ENCODE measurements around the gene COBL. TPM values are rescaled to one million over a fixed set of nuclear protein-coding genes. Genes with fewer than 3 reads are reported as not detected.

Gene COBL
- total and polyA plus RNA-seq, 5 donors from 2014 or later = 0.03 to 0.59 TPM; not detected in 3

GRCh38 chr7:51139796-51140195, 176.8 kb downstream of the COBL start:
- no peak overlapping the region for H3K4me3 ChIP-seq (ENCODE audit: low read depth, low read length)
- H3K27ac ChIP-seq (ENCODE audit: insufficient read depth, low read length, poor library complexity, severe bottlenecking) = no peak overlapping the region
- DNase-seq (no peak), ATAC-seq (ENCODE audit: low read depth in 2 of 2) (no peak)
- H3K4me1 Mint-ChIP-seq = peaks cover 0 to 10% (median 9%) of the 10 kb centered on the region in 4 donors
- peaks cover 6% of the 10 kb centered on the region for H3K27me3 Mint-ChIP-seq
- H3K4me3 Mint-ChIP-seq = no peak overlapping the region
- H3K27me3 ChIP-seq (ENCODE audit: control insufficient read depth, insufficient read depth, low read length) = peaks cover 3% of the 10 kb centered on the region
- H3K9me3 ChIP-seq (ENCODE audit: control insufficient read depth in 2 of 2, low read length in 2 of 2) = no peaks in the 10 kb centered on the region
- H3K9me3 Mint-ChIP-seq = peaks cover 0 to 2% (median 0%) of the 10 kb centered on the region in 7 donors
- H3K36me3 ChIP-seq (ENCODE audit: control insufficient read depth, insufficient read depth, low read length) = no peaks in the 10 kb centered on the region
- no peaks in the 10 kb centered on the region for H3K4me1 ChIP-seq (ENCODE audit: control insufficient read depth, insufficient read depth, low read length, poor library complexity, severe bottlenecking)
- H3K27ac Mint-ChIP-seq = no peak overlapping the region
- no peaks in the 10 kb centered on the region for H3K36me3 Mint-ChIP-seq

DNA sequence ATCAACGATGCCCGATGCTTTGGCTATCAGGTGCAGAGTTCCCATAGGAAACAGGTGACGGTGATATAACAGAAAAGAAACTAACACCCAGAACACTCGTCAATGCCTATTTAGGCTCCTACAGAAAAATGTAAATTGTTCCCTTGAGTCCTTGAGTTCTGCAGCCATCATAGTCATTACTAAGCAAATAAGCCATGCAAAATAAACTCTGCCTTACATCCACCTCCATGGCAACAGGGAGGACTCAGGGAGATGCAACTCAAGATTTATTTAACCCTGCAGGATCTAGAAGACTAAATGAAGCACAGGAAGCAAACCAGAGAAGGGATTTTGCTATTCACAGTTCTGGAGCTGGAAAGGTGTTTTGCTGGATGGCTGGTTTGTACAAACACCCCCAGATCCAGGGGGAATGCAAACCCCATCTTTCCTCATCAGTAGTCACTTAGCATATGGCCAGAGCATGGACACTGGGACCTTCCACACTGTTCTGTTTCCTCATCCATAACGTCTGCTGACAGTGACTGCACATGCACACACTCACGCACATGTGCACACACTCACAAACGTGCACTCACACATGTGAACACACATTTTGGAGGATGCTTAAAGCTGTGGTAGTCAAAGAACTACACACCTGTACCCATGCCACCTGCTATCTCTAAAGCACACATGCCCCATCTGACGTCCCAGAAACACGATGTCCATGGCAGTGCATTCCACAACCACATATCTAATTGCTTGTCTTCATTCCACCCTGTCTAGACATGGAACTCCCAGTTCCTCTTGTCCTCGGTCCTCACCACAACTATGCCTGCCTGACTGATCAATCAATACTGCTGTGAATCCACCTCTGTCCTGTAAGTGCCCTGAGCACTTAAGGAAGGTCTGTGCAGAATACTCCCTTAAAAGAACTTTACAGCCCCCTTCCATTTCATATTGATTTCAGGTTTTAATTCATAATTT, 178.2 kb downstream of the COBL start:
- Mint-ChIP-seq H3K27me3 (peaks cover 4% of the 10 kb centered on the region), H3K27ac (no peak overlapping the region), H3K36me3 (no peaks in the 10 kb centered on the region), H3K9me3 (no peaks in the 10 kb centered on the region), H3K4me3 (no peak overlapping the region), H3K4me1 (peaks cover 0 to 10% (median 9%) of the 10 kb centered on the region in 4 donors)
- Histone ChIP-seq H3K9me3 (ENCODE audit: control insufficient read depth in 2 of 2, low read length in 2 of 2) (no peaks in the 10 kb centered on the region), H3K4me1 (ENCODE audit: control insufficient read depth, insufficient read depth, low read length, poor library complexity, severe bottlenecking) (no peaks in the 10 kb centered on the region), H3K4me3 (ENCODE audit: low read depth, low read length) (no peak overlapping the region), H3K27me3 (ENCODE audit: control insufficient read depth, insufficient read depth, low read length) (peaks cover 3% of the 10 kb centered on the region), H3K36me3 (ENCODE audit: control insufficient read depth, insufficient read depth, low read length) (no peaks in the 10 kb centered on the region), H3K27ac (ENCODE audit: insufficient read depth, low read length, poor library complexity, severe bottlenecking) (no peak overlapping the region)
- DNase-seq (no peak), ATAC-seq (ENCODE audit: low read depth in 2 of 2) (no peak)

DNA sequence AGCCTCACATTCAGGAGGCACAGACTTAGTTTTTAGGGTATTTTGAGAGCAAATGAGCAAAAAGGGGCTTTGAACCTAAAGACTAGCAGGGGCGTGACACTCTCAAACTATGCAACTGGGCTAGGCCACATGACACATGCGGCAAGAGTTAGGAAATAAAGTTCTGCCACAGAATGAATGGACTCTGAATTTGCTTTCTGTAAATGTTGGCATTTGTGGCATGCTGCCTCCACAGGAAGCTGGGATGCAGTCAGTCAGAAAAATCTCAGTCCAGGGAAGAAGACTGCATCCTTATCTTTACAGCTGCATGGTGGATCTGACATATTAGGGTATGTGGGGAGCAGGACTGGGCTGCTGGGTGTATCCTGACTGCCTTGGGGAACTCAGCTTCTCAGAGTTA, 181.0 kb downstream of the COBL start:
- no peaks in the 10 kb centered on the region for H3K9me3 Mint-ChIP-seq
- no peak for DNase-seq
- Histone ChIP-seq H3K27me3 (ENCODE audit: control insufficient read depth, insufficient read depth, low read length) (no peaks in the 10 kb centered on the region), H3K4me3 (ENCODE audit: low read depth, low read length) (no peak overlapping the region), H3K36me3 (ENCODE audit: control insufficient read depth, insufficient read depth, low read length) (no peaks in the 10 kb centered on the region), H3K4me1 (ENCODE audit: control insufficient read depth, insufficient read depth, low read length, poor library complexity, severe bottlenecking) (no peaks in the 10 kb centered on the region), H3K27ac (ENCODE audit: insufficient read depth, low read length, poor library complexity, severe bottlenecking) (no peak overlapping the region), H3K9me3 (ENCODE audit: control insufficient read depth in 2 of 2, low read length in 2 of 2) (no peaks in the 10 kb centered on the region)
- ATAC-seq (ENCODE audit: low read depth in 2 of 2) = no peak
- no peaks in the 10 kb centered on the region for H3K36me3 Mint-ChIP-seq
- H3K27ac Mint-ChIP-seq = no peak overlapping the region
- no peak overlapping the region for H3K4me3 Mint-ChIP-seq
- no peaks in the 10 kb centered on the region for H3K27me3 Mint-ChIP-seq
- H3K4me1 Mint-ChIP-seq = peaks cover 0 to 10% (median 7%) of the 10 kb centered on the region in 4 donors

- Histone ChIP-seq H3K27me3 (ENCODE audit: control insufficient read depth, insufficient read depth, low read length) (no peaks in the 10 kb centered on the region), H3K4me1 (ENCODE audit: control insufficient read depth, insufficient read depth, low read length, poor library complexity, severe bottlenecking) (no peaks in the 10 kb centered on the region), H3K36me3 (ENCODE audit: control insufficient read depth, insufficient read depth, low read length) (no peaks in the 10 kb centered on the region), H3K9me3 (ENCODE audit: control insufficient read depth in 2 of 2, low read length in 2 of 2) (no peaks in the 10 kb centered on the region), H3K27ac (ENCODE audit: insufficient read depth, low read length, poor library complexity, severe bottlenecking) (no peak overlapping the region), H3K4me3 (ENCODE audit: low read depth, low read length) (no peak overlapping the region)
- H3K4me3 Mint-ChIP-seq = no peak overlapping the region
- no peaks in the 10 kb centered on the region for H3K27me3 Mint-ChIP-seq
- no peak overlapping the region for H3K27ac Mint-ChIP-seq
- no peaks in the 10 kb centered on the region for H3K4me1 Mint-ChIP-seq
- H3K9me3 Mint-ChIP-seq = no peaks in the 10 kb centered on the region
- no peaks in the 10 kb centered on the region for H3K36me3 Mint-ChIP-seq
- ATAC-seq (ENCODE audit: low read depth in 2 of 2) (no peak), DNase-seq (no peak)
Measured at GRCh38 chr7:51134013-51134441, 182.6 kb downstream of the COBL start.

DNA sequence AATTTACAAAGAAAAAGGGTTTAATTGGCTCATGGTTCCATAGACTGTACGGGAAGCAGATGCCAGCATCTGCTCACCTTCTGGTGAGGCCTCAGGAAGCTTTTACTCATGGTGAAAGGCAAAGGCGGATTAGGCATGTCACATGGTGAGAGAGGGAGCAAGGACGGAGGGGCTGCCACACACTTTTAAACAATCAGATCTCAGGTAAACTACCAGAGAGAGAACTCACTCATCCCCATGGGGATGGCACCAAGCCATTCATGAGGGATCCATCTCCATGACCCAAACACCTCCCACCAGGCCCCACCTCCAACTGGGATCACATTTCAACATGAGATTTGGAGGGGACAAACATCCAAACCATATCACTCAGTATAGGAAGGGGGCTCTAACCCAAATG, 183.9 kb downstream of the COBL start:
- no peak for ATAC-seq (ENCODE audit: low read depth in 2 of 2)
- Mint-ChIP-seq H3K9me3 (no peaks in the 10 kb centered on the region), H3K36me3 (no peaks in the 10 kb centered on the region), H3K4me1 (no peaks in the 10 kb centered on the region), H3K27ac (no peak overlapping the region), H3K4me3 (no peak overlapping the region), H3K27me3 (no peaks in the 10 kb centered on the region)
- no peaks in the 10 kb centered on the region for H3K27me3 ChIP-seq (ENCODE audit: control insufficient read depth, insufficient read depth, low read length)
- H3K4me1 ChIP-seq (ENCODE audit: control insufficient read depth, insufficient read depth, low read length, poor library complexity, severe bottlenecking) = no peaks in the 10 kb centered on the region
- DNase-seq = no peak
- H3K27ac ChIP-seq (ENCODE audit: insufficient read depth, low read length, poor library complexity, severe bottlenecking) = no peak overlapping the region
- no peaks in the 10 kb centered on the region for H3K9me3 ChIP-seq (ENCODE audit: control insufficient read depth in 2 of 2, low read length in 2 of 2)
- no peak overlapping the region for H3K4me3 ChIP-seq (ENCODE audit: low read depth, low read length)
- H3K36me3 ChIP-seq (ENCODE audit: control insufficient read depth, insufficient read depth, low read length) = no peaks in the 10 kb centered on the region

DNA sequence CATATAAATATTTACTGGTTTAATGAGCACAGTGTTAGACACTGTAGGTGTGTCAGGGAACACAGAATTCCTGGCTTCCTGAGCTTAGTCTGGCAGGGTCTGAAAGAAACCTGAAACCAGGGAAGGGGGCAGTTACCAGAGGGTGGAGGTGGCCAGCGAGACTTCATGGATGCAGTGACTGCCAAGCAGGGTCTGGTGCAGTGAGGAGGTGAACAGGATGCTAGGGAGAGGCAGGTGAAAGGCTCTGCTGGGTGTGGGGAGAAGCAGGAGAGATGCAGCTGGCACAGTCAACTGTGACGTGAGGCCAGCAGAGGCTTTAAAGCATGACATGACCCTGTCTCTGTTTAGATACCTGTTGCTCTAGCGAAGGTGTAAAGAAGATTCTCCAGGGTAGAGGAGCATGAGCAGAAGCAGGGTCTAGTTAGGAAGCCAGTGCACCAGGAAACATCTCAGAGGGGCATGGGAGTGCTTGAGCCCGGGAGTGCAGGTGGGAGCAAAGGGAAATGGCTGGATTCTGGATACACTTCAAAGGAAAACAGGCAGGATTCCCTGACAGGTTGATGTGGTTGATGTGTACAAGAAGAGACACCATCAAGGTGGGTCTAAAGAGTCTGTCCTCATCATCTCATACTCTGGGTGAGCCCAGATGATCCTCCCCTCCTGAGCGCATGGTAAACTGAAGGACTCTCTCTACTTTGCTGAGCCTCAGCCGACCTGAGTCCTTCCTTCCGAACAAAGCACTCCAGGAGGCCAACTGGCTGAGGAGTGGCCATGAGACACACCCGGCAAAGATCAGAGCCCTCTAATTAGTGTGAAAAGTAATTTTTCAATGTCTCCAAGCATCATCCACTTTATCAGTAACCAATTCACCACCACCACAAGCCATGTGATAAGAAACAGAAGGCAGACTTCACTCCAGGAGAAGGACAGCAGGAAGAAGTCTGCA, 186.8 kb downstream of the COBL start:
- no peaks in the 10 kb centered on the region for H3K27me3 ChIP-seq (ENCODE audit: control insufficient read depth, insufficient read depth, low read length)
- H3K36me3 ChIP-seq (ENCODE audit: control insufficient read depth, insufficient read depth, low read length) = no peaks in the 10 kb centered on the region
- DNase-seq (no peak), ATAC-seq (ENCODE audit: low read depth in 2 of 2) (no peak)
- Mint-ChIP-seq H3K4me1 (no peaks in the 10 kb centered on the region), H3K9me3 (no peaks in the 10 kb centered on the region), H3K27me3 (no peaks in the 10 kb centered on the region), H3K27ac (no peak overlapping the region), H3K4me3 (no peak overlapping the region), H3K36me3 (no peaks in the 10 kb centered on the region)
- no peak overlapping the region for H3K4me3 ChIP-seq (ENCODE audit: low read depth, low read length)
- H3K9me3 ChIP-seq (ENCODE audit: control insufficient read depth in 2 of 2, low read length in 2 of 2) = no peaks in the 10 kb centered on the region
- no peak overlapping the region for H3K27ac ChIP-seq (ENCODE audit: insufficient read depth, low read length, poor library complexity, severe bottlenecking)
- no peaks in the 10 kb centered on the region for H3K4me1 ChIP-seq (ENCODE audit: control insufficient read depth, insufficient read depth, low read length, poor library complexity, severe bottlenecking)

DNA sequence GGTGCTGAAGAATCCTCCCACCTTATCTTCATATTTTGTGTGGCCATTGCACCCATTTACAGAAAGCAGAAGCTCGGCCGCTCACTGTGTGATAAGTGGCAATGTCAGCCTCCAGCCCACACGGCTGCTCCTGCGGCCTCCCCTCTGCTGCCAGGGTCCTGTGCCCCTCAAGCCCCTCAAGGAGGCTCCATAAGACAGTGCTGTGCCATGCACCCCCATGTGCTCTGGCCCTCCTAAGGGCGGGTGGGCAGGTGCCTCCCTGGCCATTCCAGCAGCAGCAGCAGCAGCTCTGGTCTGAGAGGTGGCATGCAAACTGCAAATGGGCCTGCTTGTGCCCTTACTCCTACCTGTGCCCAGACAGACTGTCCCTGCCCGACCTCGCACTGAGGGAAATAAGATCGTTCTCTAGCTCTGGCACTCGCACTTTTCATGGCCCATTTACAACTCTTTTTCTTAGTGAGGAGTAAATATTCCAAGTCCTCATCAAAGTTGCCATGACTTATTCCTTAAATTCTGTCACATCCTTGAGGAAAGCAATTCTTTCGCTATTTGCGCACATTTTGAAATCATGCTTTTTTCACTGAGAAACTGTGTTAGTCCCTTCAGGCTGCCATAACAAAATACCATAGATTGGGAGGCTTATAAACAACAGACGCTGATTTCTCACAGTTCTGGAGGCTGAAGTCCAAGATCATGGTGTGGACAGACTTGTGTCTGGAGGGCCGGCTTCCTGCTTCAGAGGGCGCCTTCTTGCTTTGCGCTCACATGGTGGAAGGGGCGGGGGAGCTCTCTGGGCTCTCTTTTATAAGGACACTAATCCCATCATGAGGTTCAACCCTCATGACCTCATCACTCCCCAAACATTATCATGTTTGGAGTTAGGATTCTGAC, 187.8 kb downstream of the COBL start:
- Mint-ChIP-seq H3K4me1 (no peaks in the 10 kb centered on the region), H3K9me3 (no peaks in the 10 kb centered on the region), H3K36me3 (no peaks in the 10 kb centered on the region), H3K4me3 (no peak overlapping the region), H3K27ac (no peak overlapping the region), H3K27me3 (no peaks in the 10 kb centered on the region)
- no peak overlapping the region for H3K27ac ChIP-seq (ENCODE audit: insufficient read depth, low read length, poor library complexity, severe bottlenecking)
- no peaks in the 10 kb centered on the region for H3K4me1 ChIP-seq (ENCODE audit: control insufficient read depth, insufficient read depth, low read length, poor library complexity, severe bottlenecking)
- H3K27me3 ChIP-seq (ENCODE audit: control insufficient read depth, insufficient read depth, low read length) = no peaks in the 10 kb centered on the region
- no peak for DNase-seq
- no peak overlapping the region for H3K4me3 ChIP-seq (ENCODE audit: low read depth, low read length)
- no peak for ATAC-seq (ENCODE audit: low read depth in 2 of 2)
- H3K9me3 ChIP-seq (ENCODE audit: control insufficient read depth in 2 of 2, low read length in 2 of 2) = no peaks in the 10 kb centered on the region
- no peaks in the 10 kb centered on the region for H3K36me3 ChIP-seq (ENCODE audit: control insufficient read depth, insufficient read depth, low read length)
